Measurements from ENCODE around the gene C1QTNF6. TPM values are rescaled to one million over a fixed set of nuclear protein-coding genes. Genes with fewer than 3 reads are reported as not detected.
A peak's percentile ranks its signal among the peaks of the same experiment; 100 is the strongest.

Gene C1QTNF6
- total and polyA plus RNA-seq, 2 of the 8 experiments (the other 6 are each of a cell fraction or from before 2014, with no cell fraction given), result 3.1 to 6.5 TPM

DNA sequence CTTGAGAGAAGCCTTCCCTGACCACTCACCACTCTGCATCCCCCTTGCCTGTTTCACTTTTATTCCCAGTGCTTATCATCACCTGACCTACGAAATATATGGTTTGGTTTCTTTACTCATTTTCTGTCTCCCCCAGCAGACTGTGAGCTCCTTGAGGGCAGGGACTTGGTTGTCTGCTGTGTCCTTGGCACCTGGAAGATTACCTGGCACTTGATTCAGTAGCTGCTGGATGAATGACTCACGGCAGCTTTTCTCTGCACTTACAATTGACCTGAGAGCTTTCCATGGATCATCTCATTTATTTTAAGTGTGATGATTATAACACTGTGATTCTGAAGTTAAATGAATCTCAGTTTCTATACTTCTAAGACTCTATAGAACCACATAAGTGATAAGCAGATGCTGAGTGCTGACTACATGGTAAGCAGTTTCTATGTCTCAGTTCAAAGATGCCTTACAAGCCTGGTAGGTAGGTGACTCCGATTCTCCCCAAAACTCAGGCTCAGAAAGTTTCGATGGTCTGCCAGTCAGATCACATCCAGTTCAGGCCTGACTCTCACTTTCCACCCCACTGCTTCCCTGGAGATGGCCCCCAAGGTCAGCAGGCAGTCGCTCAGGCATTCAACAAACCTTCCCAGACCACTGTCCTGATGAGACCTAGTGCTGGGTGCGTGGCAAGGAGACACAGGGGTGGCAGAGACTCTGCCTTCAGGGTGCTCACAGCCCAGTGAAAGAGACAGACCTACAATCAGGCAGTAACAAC, 50.0 kb downstream of the C1QTNF6 start:
- no peak overlapping the region for H2AFZ ChIP-seq (ENCODE audit: low read length)
- no peak overlapping the region for H2BK5ac ChIP-seq (ENCODE audit: low read depth, low read length)
- H3K27me3 ChIP-seq (replicated peaks in 1 of 4; ENCODE audit: control insufficient read depth in 3 of 4, extremely low read depth in 1 of 4, insufficient read depth in 3 of 4, low read length in 3 of 4), result no peaks in the 10 kb centered on the region; a peak in 1 of 7 replicates
- peaks cover 0 to 2% of the 10 kb centered on the region in 2 experiments for H4K20me1 ChIP-seq (replicated peaks in 1 of 2; ENCODE audit: control insufficient read depth in 1 of 2, insufficient read depth in 2 of 2, low read length in 2 of 2)
- no peak overlapping the region for H3K9ac ChIP-seq (replicated peaks in 1 of 4; ENCODE audit: extremely low read depth in 1 of 4, low read depth in 3 of 4, low read length in 3 of 4)
- H3K9me3 ChIP-seq (ENCODE audit: insufficient read depth in 2 of 2, low read depth in 1 of 2, low read length in 1 of 2), result no peaks in the 10 kb centered on the region
- H3K4me1 ChIP-seq (replicated peaks in 1 of 4; ENCODE audit: control insufficient read depth in 3 of 4, insufficient read depth in 4 of 4, low read length in 3 of 4), result no peaks in the 10 kb centered on the region; a peak in 1 of 7 replicates
- ChIA-PET CTCF (ENCODE audit: partially characterized antibody) (interaction anchor here (0.6 to 1.6 kb wide), 3 partner anchors 11 to 190 kb away, joined by 3 to 4 read pairs (median 3); no protein-coding TSS in a partner anchor), POLR2A (ENCODE audit: partially characterized antibody) (no interaction called here)
- H3K79me2 ChIP-seq (ENCODE audit: control insufficient read depth in 1 of 2, insufficient read depth in 2 of 2, low read length in 2 of 2), result no peaks in the 10 kb centered on the region
- no peak overlapping the region for H3K27ac ChIP-seq (ENCODE audit: low read depth, low read length)
- 83% methylated on average over 6 of the region's 6 CpGs; no CpG with 5 or more reads in 1 of the 2 experiments for WGBS, 2 experiments (ENCODE audit: extremely low coverage in 1 of 2, insufficient coverage in 1 of 2, insufficient read length in 1 of 2, insufficient replicate concordance in 2 of 2, low coverage in 1 of 2, low lambda C conversion rate in 2 of 2, missing lambda C conversion rate in 1 of 2)
- peak overlapping the region; percentile 10; the same call in 1 of the 2 replicates for H2BK15ac ChIP-seq (ENCODE audit: low read length)
- 0 out of 2 replicates have a peak overlapping the region, but pooled peaks have one; percentile 55 for H2BK12ac ChIP-seq (ENCODE audit: low read depth, low read length)
- no peak overlapping the region for H4K8ac ChIP-seq (ENCODE audit: extremely low read depth, insufficient read depth, low read length)
- no peak overlapping the region for H2BK20ac ChIP-seq (ENCODE audit: low read length)
- no peak overlapping the region for H4K5ac ChIP-seq (ENCODE audit: insufficient read length, low read depth, low read length)
- no peaks in the 10 kb centered on the region for H3K36me3 ChIP-seq (ENCODE audit: control insufficient read depth in 2 of 4, insufficient read depth in 4 of 4, low read length in 3 of 4)
- H3K23ac ChIP-seq (ENCODE audit: insufficient read length), result no peak overlapping the region
- H3K4ac ChIP-seq (replicated peaks; ENCODE audit: insufficient read length, low read depth, low read length), result no peak overlapping the region
- no peak overlapping the region for H2AK5ac ChIP-seq (ENCODE audit: low read depth, low read length)
- H3K14ac ChIP-seq (ENCODE audit: insufficient read length), result no peak overlapping the region
- no peak overlapping the region for H3K4me3 ChIP-seq (ENCODE audit: extremely low read depth in 1 of 4, insufficient read depth in 2 of 4, low read depth in 3 of 4, low read length in 4 of 4)
- no peak overlapping the region for H2BK120ac ChIP-seq (replicated peaks; ENCODE audit: low read depth, low read length)
- DNase-seq (ENCODE audit: low read depth in 1 of 2, low spot score in 2 of 2) (no peak), FAIRE-seq (no peak)
- H3K56ac ChIP-seq (replicated peaks; ENCODE audit: insufficient read length, low read depth, low read length), result no peak overlapping the region
- no peak overlapping the region for H4K91ac ChIP-seq (replicated peaks; ENCODE audit: insufficient read length, low read length)
- H3K23me2 ChIP-seq (ENCODE audit: low read depth, low read length), result no peaks in the 10 kb centered on the region
- H3K18ac ChIP-seq (ENCODE audit: extremely low read depth, low read length), result no peak overlapping the region
- no peak overlapping the region for H3K4me2 ChIP-seq (ENCODE audit: insufficient read depth in 1 of 2, low read depth in 2 of 2, low read length in 2 of 2)
- no peaks in the 10 kb centered on the region for H3K79me1 ChIP-seq (ENCODE audit: low read depth, low read length)
- TF ChIP-seq, protein P1, sequence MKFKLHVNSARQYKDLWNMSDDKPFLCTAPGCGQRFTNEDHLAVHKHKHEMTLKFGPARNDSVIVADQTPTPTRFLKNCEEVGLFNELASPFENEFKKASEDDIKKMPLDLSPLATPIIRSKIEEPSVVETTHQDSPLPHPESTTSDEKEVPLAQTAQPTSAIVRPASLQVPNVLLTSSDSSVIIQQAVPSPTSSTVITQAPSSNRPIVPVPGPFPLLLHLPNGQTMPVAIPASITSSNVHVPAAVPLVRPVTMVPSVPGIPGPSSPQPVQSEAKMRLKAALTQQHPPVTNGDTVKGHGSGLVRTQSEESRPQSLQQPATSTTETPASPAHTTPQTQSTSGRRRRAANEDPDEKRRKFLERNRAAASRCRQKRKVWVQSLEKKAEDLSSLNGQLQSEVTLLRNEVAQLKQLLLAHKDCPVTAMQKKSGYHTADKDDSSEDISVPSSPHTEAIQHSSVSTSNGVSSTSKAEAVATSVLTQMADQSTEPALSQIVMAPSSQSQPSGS (IDR thresholded peaks at IDR 0.05; ENCODE audit: low read length), result no peak
- no peak for TF ChIP-seq TCF12 (IDR thresholded peaks at IDR 0.05; ENCODE audit: low read depth, low read length)
- TF ChIP-seq CBX8 (IDR thresholded peaks at IDR 0.05; ENCODE audit: borderline replicate concordance, low read depth, low read length), result no peak
- no peak for TF ChIP-seq HDAC6 (IDR thresholded peaks at IDR 0.05; ENCODE audit: low read depth, low read length)
- no peak for TF ChIP-seq RXRA (IDR thresholded peaks at IDR 0.05; ENCODE audit: insufficient read depth, low read depth, low read length)
- no peak for TF ChIP-seq JUND (IDR thresholded peaks at IDR 0.05; ENCODE audit: low read length)
- TF ChIP-seq POU5F1 (IDR thresholded peaks at IDR 0.05; ENCODE audit: low read depth, low read length), result no peak
- TF ChIP-seq SP1 (IDR thresholded peaks at IDR 0.05; ENCODE audit: low read depth, low read length), result no peak
- no peak for TF ChIP-seq CBX5 (IDR thresholded peaks at IDR 0.05; ENCODE audit: low read depth, low read length)
- no peak for TF ChIP-seq SIX5 (IDR thresholded peaks at IDR 0.05; ENCODE audit: low read depth, low read length)
- no peak for TF ChIP-seq SP2 (IDR thresholded peaks at IDR 0.05; ENCODE audit: low read length)
- no peak for TF ChIP-seq CHD1 (IDR thresholded peaks at IDR 0.05; ENCODE audit: low read depth, low read length)

Measured in H1 (cell line).